RWPE1 (cell line): ENCODE data around the gene ARHGAP12.

ENCODE experiments used
- CTCF ChIA-PET: fragments of 350-600 bp; sonication (Branson Sonifier 250); formaldehyde crosslinking; extraction: SDS; loops from one replicate; lab custom pipeline; 2021; lab: Yijun Ruan, JAX
- POLR2A ChIA-PET: fragments of 400-600 bp; formaldehyde crosslinking; extraction: SDS; loops from one replicate; lab custom pipeline; 2020; ENCODE audit warnings: antibody characterized with exemption; ENCODE audit not compliant: low non-redundant PET; lab: Yijun Ruan, JAX
- DNase-seq: peaks from one replicate; pipeline ENCODE4 v3.0.0; 2012; ENCODE audit warnings: low spot score
- H3K27ac ChIP-seq: fragments of 450-650 bp; 2 replicates; pipeline ENCODE4 v1.5.1; 2017
- TF ChIP-seq, protein P1 (sequence below): fragments of 450-650 bp; conservative IDR thresholded peaks from 2 replicates; pipeline ENCODE4 v1.5.1; 2017; ENCODE audit warnings: low read depth, mild to moderate bottlenecking

ARHGAP12 gene

GRCh38 chr10:31954410-31955191 is 26.0 kb upstream of the ARHGAP12 start:
- CTCF ChIA-PET: no interaction called here
- no peak for DNase-seq
- TF ChIP-seq, protein P1, sequence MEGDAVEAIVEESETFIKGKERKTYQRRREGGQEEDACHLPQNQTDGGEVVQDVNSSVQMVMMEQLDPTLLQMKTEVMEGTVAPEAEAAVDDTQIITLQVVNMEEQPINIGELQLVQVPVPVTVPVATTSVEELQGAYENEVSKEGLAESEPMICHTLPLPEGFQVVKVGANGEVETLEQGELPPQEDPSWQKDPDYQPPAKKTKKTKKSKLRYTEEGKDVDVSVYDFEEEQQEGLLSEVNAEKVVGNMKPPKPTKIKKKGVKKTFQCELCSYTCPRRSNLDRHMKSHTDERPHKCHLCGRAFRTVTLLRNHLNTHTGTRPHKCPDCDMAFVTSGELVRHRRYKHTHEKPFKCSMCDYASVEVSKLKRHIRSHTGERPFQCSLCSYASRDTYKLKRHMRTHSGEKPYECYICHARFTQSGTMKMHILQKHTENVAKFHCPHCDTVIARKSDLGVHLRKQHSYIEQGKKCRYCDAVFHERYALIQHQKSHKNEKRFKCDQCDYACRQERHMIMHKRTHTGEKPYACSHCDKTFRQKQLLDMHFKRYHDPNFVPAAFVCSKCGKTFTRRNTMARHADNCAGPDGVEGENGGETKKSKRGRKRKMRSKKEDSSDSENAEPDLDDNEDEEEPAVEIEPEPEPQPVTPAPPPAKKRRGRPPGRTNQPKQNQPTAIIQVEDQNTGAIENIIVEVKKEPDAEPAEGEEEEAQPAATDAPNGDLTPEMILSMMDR: no peak
- no peak overlapping the region for H3K27ac ChIP-seq
- POLR2A ChIA-PET: no interaction called here

DNA sequence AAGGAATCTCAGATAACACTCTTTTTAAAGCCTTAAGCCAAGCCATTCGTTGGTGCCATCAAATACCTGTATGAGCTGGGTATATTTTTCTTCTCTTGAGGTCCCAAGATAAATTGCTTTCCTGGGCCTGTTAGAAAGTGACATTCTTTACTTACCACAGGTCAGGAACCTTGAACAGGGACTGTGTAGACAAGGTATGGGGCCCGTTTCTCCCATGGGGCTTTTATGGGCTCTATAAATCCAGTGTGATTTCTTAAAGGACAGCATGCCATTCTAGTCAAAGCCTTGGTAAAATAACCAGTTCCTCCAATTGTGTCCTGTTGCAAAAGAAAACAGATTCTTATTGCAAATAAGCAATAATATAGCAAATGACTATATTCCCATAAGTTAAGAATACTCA is 24.8 kb upstream of the ARHGAP12 start:
- CTCF ChIA-PET: no interaction called here
- POLR2A ChIA-PET: no interaction called here
- H3K27ac ChIP-seq: no peak overlapping the region
- TF ChIP-seq, protein P1: no peak
- DNase-seq: no peak

DNA sequence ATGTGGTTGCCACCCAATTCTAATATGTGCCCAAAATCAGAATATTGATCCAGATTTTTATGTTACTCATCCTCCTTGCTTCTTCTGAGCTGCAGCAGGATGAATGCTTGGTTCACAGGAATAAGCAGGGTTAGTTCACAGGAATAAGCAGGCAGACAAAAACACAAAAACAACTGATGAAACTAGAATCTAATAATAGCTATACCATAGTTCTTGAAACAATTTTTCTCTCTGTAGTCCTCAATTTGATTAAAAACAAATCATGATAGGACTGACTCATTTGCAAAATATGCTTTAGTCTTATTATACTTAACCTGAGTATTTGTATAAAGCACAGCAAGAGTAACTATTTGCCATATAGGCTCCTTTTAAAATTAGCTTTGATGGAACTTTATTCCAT is 24.4 kb upstream of the ARHGAP12 start:
- POLR2A ChIA-PET: no interaction called here
- no peak overlapping the region for H3K27ac ChIP-seq
- no peak for DNase-seq
- CTCF ChIA-PET: no interaction called here
- TF ChIP-seq, protein P1: no peak

DNA sequence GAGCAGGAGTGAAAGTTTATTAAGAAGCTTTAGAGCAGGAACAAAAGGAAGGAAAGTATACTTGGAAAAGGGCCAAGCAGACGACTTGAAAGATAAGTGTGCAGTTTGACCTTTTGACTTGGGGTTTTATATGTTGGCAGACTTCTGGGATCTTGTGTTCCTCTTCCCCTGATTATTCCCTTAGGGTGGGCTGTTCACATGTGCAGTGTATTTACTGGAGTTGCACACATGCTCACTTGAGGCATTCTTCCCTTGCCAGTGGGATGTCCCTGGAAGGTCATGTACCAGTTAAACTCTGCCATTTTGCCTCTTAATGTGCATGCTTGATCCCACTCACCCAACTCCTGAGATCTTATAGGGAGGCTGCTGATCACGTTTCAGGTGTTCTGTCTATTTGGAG is 23.4 kb upstream of the ARHGAP12 start:
- no peak overlapping the region for H3K27ac ChIP-seq
- no peak for DNase-seq
- TF ChIP-seq, protein P1: no peak
- ChIA-PET CTCF (no interaction called here), POLR2A (no interaction called here)

DNA sequence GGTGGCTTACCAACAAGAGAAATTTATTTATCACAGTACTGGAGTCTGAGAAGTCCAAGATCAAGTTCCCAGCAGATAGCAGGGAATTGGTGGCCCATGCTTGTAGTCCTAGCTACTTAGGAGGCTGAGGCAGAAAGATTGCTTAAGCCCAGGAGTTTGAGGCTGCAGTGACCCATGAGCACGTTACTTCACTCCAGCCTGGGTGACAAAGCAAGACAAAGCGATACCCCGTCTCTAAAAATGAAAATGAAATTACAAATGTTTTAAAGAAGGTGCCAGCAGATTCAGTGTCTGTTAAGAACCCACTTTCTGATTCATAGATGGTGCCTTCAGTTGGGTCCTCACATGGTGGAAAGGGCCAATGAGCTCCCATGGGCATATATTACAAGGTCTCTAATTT is 20.6 kb upstream of the ARHGAP12 start:
- no peak for DNase-seq
- CTCF ChIA-PET: interaction anchor here (0.6 to 2.7 kb wide), 2 partner anchors 88 to 276 kb away, joined by 6 to 10 read pairs; no protein-coding TSS in a partner anchor
- POLR2A ChIA-PET: no interaction called here
- TF ChIP-seq, protein P1: no peak
- no peak overlapping the region for H3K27ac ChIP-seq

GRCh38 chr10:31948021-31948420 is 19.4 kb upstream of the ARHGAP12 start:
- DNase-seq: no peak
- POLR2A ChIA-PET: interaction anchor here (0.6 kb wide), 1 partner anchor 62 kb away, joined by 4 read pairs; no protein-coding TSS in a partner anchor
- TF ChIP-seq, protein P1: no peak
- H3K27ac ChIP-seq: peak overlapping the region; percentile 72
- CTCF ChIA-PET: interaction anchor here (0.8 to 2.7 kb wide), 2 partner anchors 73 to 87 kb away, joined by 4 to 10 read pairs; no protein-coding TSS in a partner anchor
